ENCODE data around the gene FGD6.

DNA sequence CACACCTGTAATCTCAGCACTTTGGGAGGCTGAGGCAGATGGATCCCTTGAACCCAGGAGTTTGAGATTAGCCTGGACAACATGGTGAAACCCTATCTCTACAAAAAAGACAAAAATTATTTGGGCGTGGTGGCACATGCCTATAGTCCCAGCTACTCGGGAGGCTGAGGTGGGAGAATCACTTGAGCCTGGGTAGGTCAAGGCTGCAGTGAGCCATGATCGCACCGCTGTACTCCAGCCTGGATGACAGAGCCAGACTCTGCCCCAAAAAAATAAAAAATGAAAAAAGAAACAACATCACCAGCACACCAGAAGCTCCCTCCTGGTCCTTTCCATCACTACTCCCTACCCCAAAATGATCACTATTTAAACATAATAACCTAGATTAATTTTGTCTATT, 2.9 kb upstream of the FGD6 start:
- TF ChIP-seq POLR2A (IDR thresholded peaks at IDR 0.05; ENCODE audit: low read depth, low read length), result no peak
- TF ChIP-seq POLR2AphosphoS5 (IDR thresholded peaks at IDR 0.05; ENCODE audit: low read depth, low read length), result no peak
